Measurements from ENCODE around the gene ZNF416. TPM values are rescaled to one million over a fixed set of nuclear protein-coding genes. Genes with fewer than 3 reads are reported as not detected.

The ZNF416 gene
- total RNA-seq, result 3.9 and 5.4 TPM in 2 replicates

GRCh38 chr19:57578487-57579205, at the start of gene ZNF416:
Gene ZNF416 (minus strand): TSS chr19:57578911. CDS start chr19:57578704, 207 bp downstream.

DNA sequence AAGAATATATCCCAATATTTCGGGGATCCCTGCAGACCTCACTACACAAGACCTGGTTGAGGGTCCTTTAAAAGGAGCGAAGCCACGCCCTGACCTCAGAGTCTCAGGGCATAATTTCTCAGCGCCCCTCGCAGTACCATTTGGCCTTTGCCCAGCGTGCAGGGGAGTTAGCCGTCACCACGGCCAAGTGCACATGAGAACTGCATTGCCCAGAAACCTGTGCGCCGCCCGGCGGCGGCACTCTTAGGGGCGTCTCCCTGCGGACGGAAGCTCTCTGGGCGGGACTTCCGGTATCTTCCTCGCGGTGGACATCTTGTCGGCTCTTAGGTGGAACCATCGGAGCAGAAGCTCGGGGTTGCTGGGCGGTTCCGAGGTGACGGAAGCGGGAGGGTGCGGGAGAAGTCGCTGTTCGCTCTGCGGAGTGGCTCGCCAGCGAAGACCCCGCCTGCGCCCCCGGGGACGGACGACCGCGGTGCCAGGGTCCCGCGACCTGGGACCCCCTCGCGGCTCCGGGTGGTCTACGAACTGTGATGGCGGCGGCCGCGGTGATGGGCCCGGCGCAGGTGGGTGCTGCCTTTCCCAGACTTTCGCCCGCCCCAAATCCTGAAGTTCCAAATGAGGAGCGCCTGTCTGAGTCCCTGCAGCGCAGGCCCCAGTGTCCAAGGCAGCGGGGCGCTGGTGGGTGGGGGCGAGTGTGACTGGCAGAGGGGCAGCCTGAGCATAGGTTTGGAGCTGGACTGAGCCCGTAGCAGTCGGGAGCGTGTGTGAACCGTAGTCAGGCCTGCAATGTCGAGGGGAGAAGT, 35.4 kb upstream of the ZNF416 start, which contains the start of gene ZNF134:
ZNF134 (plus strand) TSS at position 302 of the 803 bp plus-strand sequence. CDS start 5,227 bp downstream, outside the sequence.

GRCh38 chr19:57599761-57600383, 21.2 kb upstream of the ZNF416 start, which contains the start of gene ZNF530:
Gene ZNF530 (plus strand): TSS chr19:57599885. CDS start chr19:57604346, 4,461 bp downstream.

GRCh38 chr19:57583521-57584416, 5.1 kb upstream of the ZNF416 start, which contains the start of gene ZIK1:
Gene ZIK1 (plus strand): TSS chr19:57584145. CDS start chr19:57584357, 212 bp downstream.

GRCh38 chr19:57559404-57560025, 19.2 kb downstream of the ZNF416 start, which contains the start of gene ZNF550:
Gene ZNF550 (minus strand): TSS chr19:57559863. CDS start chr19:57559682, 181 bp downstream.

GRCh38 chr19:57527136-57527881, 51.4 kb downstream of the ZNF416 start, which contains the start of gene ZNF549:
Gene ZNF549 (plus strand): TSS chr19:57527356. CDS start chr19:57527574, 218 bp downstream.

Other genes with a start within 250 kb of the ZNF416 start
- gene ZNF304, start 227.6 kb downstream of the ZNF416 start, total RNA-seq, result 4.9 and 13.0 TPM in 2 replicates
- 18.5 and 37.4 TPM in 2 replicates for gene TRAPPC2B, start 215.4 kb downstream of the ZNF416 start, total RNA-seq
- 0.78 and 3.0 TPM in 2 replicates for gene ZNF547, start 215.4 kb downstream of the ZNF416 start, total RNA-seq
- 6.1 and 9.8 TPM in 2 replicates for gene ZNF548, start 189.1 kb downstream of the ZNF416 start, total RNA-seq
- 3.2 and 9.5 TPM in 2 replicates for gene ZNF17, start 167.8 kb downstream of the ZNF416 start, total RNA-seq
- 6.9 and 7.2 TPM in 2 replicates for gene ZNF749, start 143.6 kb downstream of the ZNF416 start, total RNA-seq
- gene VN1R1, start 121.8 kb downstream of the ZNF416 start, total RNA-seq, result 0.13 and 1.9 TPM in 2 replicates
- gene ZNF772, start 101.3 kb downstream of the ZNF416 start, total RNA-seq, result 9.1 and 11.4 TPM in 2 replicates
- gene ZNF419, start 91.2 kb downstream of the ZNF416 start, total RNA-seq, result 14.4 and 14.5 TPM in 2 replicates
- 8.0 and 42.8 TPM in 2 replicates for gene ZNF773, start 79.0 kb downstream of the ZNF416 start, total RNA-seq
- 3.7 and 4.1 TPM in 2 replicates for gene ZNF549, start 51.6 kb downstream of the ZNF416 start, total RNA-seq
- gene ZNF550, start 19.0 kb downstream of the ZNF416 start, total RNA-seq, result 4.0 and 8.1 TPM in 2 replicates
- gene ZIK1, start 5.2 kb upstream of the ZNF416 start, total RNA-seq, result 7.1 and 9.8 TPM in 2 replicates
- 1.8 and 4.3 TPM in 2 replicates for gene ZNF530, start 21.0 kb upstream of the ZNF416 start, total RNA-seq
- 16.9 and 32.7 TPM in 2 replicates for gene ZNF134, start 35.3 kb upstream of the ZNF416 start, total RNA-seq
- 6.7 and 11.2 TPM in 2 replicates for gene ZNF211, start 54.3 kb upstream of the ZNF416 start, total RNA-seq
- gene ZSCAN4, start 90.0 kb upstream of the ZNF416 start, total RNA-seq, result not detected in 2 replicates
- 8.3 and 18.8 TPM in 2 replicates for gene ZNF551, start 103.1 kb upstream of the ZNF416 start, total RNA-seq
- 1.3 and 9.0 TPM in 2 replicates for gene ZNF154, start 130.3 kb upstream of the ZNF416 start, total RNA-seq
- 5.3 and 29.5 TPM in 2 replicates for gene ZNF671, start 148.7 kb upstream of the ZNF416 start, total RNA-seq
- 7.6 and 22.8 TPM in 2 replicates for gene ZNF776, start 167.9 kb upstream of the ZNF416 start, total RNA-seq
- gene ZNF586, start 190.8 kb upstream of the ZNF416 start, total RNA-seq, result 5.7 and 13.6 TPM in 2 replicates
- gene ZNF552, start 236.0 kb upstream of the ZNF416 start, total RNA-seq, result 2.1 and 3.7 TPM in 2 replicates

Data from epithelial cell of alveolus of lung (primary cell).